ENCODE data around the gene ADAMTS9.

Gene ADAMTS9

DNA sequence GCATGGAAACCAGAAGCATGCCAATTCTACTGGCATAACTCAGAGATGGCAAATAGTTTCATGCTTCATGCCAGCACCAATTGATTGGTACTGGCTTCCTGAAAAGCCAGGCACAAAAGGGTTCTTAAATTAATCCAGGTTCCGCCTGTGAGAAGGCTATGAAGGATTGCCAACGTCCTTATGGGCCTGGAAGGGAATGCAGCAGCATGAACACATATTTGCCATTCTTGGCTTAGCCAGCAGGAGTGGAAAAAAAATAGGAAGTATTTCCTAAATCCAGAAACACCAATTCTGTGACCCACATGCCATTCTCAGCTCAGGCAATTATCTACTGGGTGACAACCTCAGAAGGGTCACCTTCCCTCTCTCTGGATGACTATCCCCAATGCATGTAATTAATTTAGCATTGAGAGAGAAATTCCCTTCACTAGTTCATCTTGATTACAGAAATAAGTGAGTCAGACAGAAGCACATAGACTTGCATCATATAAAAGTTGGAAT, 36.0 kb downstream of the ADAMTS9 start:
- DNase-seq = no peak

DNA sequence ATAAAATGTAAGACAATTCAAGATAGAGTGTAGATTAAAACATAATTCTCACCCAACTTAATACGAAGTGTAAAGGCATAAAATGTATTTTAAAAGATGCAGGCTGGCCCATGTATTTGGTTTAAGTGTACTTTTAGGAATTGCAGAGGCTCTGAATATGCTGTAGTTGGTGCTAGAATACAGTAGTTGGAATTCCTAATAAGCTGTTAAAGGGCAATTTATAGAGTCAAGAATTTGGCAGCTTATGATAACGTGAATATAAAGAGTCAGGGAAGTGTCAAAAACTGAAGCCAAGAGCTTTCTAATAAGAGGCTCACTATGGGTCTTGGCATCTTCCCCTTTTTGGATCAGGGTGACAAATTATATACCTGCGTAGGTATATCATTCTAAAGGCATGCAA, 36.5 kb downstream of the ADAMTS9 start:
- no peak for DNase-seq

DNA sequence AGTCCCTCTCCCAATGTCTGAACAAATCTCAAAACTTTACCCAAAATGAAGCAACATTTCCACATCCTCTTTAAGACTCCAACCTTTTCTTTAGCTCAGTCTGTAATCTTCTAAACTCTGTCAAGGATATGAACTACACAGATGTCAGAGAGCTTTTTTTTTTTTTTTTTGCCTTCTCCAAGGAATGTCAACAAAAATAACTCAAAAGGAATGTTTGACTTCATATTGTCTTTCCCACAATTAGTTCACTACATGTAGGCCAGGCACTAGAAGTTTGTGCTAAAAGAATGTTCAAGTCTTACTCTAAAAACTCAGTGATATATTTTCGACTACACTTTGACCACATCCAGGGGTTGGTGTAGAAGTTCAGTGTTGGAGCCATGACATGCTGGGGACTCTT, 37.1 kb downstream of the ADAMTS9 start:
- no peak for DNase-seq

GRCh38 chr3:64650096-64650622, 37.6 kb downstream of the ADAMTS9 start:
- DNase-seq = peak; percentile 78

GRCh38 chr3:64648927-64649906, 38.6 kb downstream of the ADAMTS9 start:
- peak; percentile 23 for DNase-seq

DNA sequence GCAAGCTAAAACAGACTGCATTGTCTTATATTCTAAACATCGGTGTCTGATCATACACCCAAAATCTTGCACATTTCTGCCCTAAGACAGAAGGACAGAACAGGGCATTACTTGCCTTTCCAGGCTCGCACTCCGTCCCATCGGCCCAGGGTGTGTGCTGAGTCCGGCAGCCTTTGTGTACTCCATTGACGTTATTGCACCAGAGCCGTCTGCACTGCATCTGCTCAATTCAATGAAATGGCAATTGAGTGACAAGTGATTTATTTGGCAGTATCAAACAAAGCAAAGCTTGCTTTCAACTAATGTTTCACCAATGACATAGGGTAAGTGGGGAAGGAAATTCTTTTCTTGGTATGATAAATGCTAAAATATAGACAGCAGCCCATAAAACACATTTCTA, 40.0 kb downstream of the ADAMTS9 start:
- DNase-seq = no peak

DNA sequence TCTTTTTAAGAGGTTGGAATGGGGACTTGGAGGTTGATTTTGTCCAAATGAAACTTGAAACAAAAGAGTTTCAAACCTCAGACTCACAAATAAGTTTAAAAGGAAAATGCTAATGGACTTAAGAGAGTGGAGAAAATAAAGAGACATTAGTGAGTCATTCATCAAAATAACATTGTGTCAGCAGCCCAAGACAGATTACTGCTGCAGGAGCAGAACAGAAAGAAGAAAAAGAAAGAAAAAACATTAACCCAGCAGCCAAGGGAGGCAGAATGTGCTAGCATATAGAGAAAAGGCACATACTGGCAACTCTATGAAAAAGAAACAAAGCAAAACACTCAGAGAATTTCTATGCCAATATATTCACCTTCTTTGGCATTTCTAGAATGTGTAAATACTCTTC, 42.6 kb downstream of the ADAMTS9 start:
- no peak for DNase-seq

DNA sequence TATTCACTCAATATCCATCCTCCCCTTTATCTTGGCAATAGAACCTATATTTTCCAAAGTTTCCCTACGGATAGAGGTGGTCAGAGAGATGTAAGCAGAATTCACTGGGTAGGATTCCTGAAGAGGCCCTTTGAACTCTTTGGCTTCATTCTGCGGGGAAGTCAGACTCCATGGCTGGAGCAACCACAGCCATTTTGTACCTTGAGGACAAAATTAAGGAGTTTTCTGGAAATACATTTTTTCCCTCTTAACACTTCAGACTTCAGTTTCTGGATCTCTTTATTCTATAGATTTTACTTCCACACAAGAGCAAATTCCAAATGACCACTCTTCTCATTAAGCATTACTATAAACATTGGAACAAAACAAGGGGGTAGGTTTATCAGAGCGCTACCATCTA, 43.3 kb downstream of the ADAMTS9 start:
- no peak for DNase-seq

- peak; percentile 84 for DNase-seq
Measured at GRCh38 chr3:64642327-64643151, 45.3 kb downstream of the ADAMTS9 start.

- no peak for DNase-seq
Measured at GRCh38 chr3:64638981-64639481, 48.8 kb downstream of the ADAMTS9 start.

- DNase-seq = no peak
Measured at GRCh38 chr3:64638511-64638910, 49.3 kb downstream of the ADAMTS9 start.

GRCh38 chr3:64634417-64634816, 53.4 kb downstream of the ADAMTS9 start:
- DNase-seq = no peak

DNA sequence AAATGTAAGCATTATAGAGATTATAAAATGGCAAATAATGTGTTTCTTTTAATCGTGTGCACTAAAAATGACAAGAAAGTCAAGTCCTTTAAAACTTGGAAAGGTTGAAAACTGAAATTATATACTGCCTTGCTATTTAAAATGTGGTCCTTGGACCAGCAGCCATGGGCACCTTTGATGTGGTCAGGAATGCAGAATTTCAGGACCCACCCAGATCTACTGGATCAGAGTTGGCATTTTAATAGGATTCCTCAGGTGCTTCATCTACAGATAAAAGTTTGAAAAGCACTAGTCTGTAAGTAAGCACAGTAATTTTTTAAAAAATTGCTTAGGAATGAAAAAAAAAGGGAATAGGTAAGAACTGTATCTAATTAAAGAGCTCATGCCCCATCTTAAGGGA, 55.8 kb downstream of the ADAMTS9 start:
- DNase-seq = no peak

- DNase-seq = no peak
Measured at GRCh38 chr3:64627471-64628321, 60.1 kb downstream of the ADAMTS9 start.

DNA sequence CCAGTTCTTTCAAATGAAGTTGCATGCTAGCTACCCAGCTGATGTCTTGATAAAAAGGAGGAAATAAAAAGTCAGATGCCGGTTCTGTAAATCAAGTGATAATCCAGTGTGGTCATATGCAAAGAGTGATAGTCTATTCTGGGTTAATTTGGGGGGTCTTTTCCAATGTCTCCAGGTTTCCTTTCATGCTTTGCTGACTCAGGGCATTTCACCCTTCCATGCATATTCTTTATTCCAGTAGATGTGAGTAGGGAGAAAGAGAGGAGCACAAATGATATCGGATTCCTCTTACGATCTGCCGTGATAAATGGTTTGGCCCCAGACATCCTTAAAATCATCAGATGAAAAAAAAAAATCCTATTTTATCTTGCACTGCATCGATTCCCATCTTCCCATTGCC, 60.8 kb downstream of the ADAMTS9 start:
- DNase-seq = no peak

GRCh38 chr3:64625381-64625780, 62.4 kb downstream of the ADAMTS9 start:
- no peak for DNase-seq

GRCh38 chr3:64623125-64623524, 64.7 kb downstream of the ADAMTS9 start:
- no peak for DNase-seq

- DNase-seq = no peak
Measured at GRCh38 chr3:64621726-64622395, 65.9 kb downstream of the ADAMTS9 start.

DNA sequence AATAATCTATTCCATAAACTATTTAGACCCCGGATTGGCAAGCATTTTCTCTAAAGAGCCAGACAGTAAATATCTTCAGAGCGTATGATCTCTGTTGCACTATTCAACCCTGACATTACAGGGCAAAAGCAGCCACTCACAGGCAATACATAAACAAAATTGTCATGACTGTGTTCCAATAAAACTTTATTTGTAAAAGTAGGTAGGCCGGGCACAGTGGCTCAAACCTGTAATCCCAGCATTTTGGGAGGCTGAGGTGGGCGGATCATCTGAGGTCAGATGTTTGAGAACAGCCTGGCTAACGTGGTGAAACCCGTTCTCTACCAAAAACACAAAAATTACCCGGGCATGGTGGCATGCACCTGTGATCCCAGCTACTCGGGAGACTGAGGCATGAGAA, 66.5 kb downstream of the ADAMTS9 start:
- no peak for DNase-seq

- no peak for DNase-seq
Measured at GRCh38 chr3:64620020-64620419, 67.8 kb downstream of the ADAMTS9 start.

DNA sequence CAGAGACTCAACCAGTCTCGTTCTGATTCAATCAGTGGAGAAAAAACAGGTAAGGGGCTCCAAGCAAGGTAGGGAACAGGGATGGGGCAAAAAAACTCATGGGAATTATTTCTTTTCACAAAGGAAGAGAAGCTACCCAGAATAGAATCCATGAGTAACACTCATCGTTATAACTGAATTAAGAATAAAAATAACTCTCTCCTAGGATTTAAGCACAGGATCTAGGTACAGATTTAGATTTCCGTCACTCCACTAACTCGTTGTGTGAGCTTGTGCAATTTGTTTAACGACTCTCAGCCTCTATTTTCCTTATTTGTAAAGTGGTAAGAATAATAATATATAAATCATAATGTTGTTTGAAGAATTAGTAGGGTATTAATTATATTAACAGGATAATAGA, 68.6 kb downstream of the ADAMTS9 start:
- DNase-seq = no peak

DNA sequence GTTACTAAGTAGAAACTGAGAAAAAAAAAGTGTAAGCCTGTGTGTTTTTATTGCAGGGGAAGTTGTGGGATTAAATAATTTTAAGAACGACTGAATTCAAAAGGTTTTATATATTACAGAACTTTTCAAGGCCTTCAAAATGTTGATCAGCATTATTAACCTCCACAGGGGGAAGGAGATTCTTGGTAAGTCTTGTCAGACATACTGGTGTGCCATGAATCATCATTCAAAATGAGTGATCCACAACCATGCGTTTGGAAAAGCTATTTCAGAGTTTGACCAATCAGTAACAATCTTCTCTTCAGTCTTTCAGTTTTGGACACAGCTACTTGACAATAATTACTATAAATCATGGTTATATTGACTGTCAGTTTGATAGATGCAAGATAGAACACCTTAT, 70.2 kb downstream of the ADAMTS9 start:
- DNase-seq = no peak

All from NCI-H748 treated with DMSO at 0.1 percent for 48 hours (cell line).